HG03558 (cell line): ENCODE measurements around the gene SCYGR1.
"Not testable (repeated sequence)": the region's sequence is repeated elsewhere in the genome, so short reads cannot be mapped to it uniquely, and the experiment has no call there.

Source experiments
- ATAC-seq: cut with Tn5 transposase; IDR thresholded peaks from one replicate; pipeline ENCODE4 v1.9.1; 2021; ENCODE audit warnings: moderate number of reproducible peaks; ENCODE audit not compliant: unreplicated experiment; ENCODE audit errors: extremely low read depth

SCYGR1 gene

DNA sequence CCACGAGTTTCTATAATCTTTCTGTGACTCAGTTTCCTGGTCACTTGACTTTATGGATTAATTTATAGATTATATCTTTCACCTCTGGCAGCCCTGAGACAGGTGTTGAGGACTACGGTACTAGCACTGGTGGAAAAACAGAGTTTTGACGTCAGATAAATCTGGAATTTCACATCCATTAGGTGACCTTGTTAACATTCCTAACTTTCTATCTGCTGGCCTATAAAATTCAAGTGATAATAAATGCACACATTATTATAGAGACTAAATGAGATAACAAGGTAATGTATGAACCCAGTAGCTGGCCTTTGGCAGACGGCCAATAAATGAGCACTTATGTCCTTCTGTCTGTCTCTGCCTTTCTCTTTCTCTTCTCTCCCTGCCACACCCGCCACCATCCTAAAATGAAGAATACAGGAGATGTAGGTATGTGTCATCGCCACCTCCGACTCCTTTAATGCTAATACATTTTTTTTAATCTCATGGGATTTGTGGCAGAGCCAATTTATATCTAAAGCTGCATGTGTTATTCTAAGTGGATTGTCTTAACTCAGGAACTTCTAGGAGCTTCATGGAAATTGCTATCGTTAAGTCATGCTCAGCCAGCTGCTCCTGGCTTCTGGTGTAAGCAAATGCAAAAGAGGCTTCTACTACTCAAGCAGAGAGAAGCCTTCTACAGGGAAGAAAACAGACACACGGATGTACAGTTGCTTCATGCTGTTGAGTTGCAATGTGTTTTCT is 10.9 kb downstream of the SCYGR1 start:
- no peak for ATAC-seq

DNA sequence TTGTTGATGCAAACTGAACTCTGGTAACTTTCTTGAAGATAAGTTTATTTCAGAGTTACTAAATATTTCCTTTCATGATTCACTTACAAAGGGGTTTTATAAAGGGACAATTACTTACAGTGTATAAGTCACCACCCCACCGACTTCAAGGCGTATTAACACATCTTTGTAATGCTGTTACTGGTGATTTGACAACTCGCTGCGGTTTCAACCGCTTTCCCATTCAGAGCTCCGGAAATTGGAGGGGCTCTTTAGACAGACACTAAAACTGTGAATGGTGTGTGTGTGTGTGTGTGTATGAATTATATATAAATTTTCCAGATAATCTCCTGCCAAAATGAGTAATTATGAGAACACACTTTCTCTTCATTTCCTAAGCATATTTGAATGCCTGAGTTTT is 13.6 kb downstream of the SCYGR1 start:
- ATAC-seq: no peak

DNA sequence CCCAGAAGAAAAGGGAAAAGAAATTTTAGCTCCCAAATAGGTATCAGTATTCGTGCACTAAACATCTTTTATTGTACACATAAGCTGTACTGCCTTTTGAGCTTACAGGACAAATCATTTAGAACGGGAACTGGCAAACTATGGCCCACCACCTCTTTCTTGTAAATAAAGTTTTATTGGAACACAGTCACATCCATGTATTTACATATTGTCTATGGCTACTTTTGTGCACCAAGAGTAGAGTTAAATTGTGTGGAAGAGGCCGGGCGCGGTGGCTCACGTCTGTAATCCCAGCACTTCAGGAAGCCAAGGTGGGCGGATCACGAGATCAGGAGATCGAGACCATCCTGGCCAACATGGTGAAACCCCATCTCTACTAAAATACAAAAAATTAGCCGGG is 14.4 kb downstream of the SCYGR1 start:
- ATAC-seq: no peak

DNA sequence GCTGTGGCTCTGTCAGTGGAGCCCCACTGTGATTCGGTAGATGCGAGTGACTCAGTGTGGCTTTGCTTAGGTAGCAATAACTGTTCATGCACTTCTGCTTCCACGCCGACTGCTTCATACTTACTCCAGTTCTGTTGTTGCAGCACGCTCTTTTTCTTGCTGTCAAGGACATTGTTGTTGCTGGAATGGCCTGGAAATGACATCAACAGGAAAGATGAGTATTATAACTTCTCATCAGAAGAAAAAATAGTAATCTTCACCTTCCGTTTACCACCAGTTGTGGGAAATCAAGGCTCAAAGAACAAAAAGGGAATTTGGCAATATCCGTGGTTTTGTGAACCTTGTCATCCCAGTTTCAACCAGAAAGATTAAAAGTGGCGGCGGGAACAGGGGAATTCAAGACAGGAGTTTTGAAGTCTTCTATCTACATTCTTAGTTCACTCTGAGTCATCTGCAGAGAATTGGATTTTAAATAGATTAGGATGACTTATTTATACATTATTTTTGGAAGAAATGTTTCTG is 16.9 kb downstream of the SCYGR1 start:
- ATAC-seq: no peak

DNA sequence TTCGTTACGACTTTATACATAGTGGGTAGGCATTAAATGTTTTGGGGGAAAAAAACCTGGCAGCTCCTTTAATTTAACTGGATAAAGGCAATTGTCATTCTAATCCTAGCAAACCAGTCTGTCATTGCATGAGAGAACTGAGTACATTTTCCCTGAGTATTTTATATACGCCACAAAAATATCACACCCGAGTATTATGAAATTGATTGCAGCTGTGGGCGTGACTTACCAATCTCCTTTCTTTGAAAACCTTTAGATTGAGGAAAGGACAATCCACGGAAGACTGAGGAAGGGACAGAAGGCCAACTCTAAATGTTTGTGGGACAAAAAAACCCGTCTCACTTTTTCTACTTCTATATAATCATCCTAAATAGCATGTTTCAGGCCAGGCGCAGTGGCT is 17.7 kb downstream of the SCYGR1 start:
- ATAC-seq: no peak

DNA sequence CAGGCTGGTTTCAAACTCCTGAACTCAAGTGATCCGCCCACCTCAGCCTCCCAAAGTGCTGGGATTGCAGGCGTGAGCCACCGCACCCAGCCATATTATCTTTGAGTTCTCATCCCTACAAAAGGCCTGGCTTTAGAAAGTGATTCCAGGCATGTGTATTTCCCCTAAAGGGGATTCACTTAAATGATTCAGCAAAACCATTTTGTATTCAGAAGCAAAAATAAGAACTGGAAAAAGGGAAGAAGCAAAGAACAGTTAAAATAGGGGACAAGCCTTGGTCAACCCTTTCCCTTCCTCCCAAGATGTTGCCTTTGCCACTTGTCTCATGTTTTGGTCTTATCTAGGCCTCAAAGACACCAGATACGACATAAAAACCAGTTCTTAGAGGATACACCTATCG is 19.2 kb downstream of the SCYGR1 start:
- ATAC-seq: no peak

DNA sequence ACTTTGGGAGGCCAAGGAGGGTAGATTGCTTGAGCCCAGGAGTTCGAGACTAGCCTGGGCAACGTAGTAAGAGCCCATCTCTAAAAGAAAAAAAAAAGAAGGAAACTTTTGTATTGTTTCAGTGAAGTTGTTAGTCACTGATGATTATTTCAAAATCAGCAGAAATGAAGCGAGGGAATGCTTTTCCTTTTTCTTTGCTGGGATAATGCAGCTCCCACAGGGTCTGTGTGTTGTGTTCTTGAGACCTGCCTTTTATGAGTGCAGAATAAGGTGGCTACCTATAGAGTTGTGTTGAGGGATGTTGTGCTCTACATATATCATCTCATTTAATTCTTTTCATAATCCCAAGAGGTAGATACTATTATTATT is 20.3 kb downstream of the SCYGR1 start:
- no peak for ATAC-seq

DNA sequence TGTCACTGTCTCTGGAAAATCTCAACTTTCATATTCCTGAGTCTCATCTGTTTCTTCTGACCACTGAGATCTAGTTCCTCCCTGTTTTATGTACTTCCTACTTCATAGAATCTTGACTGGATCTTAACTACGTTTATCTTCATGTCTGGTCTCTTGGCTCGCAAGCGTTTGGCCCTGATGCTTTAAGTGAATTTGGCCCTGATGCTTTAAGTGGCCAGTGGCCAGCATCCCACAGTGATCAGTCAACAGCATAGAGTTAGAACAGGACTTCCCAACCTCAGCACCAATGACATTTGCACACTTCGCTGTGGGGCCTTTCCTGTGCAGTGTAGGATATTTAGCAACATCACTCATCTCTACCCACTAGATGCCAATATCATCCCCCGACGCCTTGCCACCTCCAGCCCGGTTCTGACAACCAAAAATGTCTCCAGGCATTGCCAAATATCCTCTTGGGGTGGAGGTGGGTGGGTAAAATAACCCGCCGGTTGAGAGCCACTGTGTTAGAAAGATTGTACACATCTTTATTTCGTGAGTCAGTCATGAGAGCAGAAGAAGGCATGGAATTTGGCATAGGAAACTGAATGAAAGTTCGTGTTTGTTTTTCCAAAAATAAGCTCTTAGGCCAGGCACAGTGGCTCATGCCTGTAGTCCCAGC is 20.9 kb downstream of the SCYGR1 start:
- ATAC-seq: no peak

DNA sequence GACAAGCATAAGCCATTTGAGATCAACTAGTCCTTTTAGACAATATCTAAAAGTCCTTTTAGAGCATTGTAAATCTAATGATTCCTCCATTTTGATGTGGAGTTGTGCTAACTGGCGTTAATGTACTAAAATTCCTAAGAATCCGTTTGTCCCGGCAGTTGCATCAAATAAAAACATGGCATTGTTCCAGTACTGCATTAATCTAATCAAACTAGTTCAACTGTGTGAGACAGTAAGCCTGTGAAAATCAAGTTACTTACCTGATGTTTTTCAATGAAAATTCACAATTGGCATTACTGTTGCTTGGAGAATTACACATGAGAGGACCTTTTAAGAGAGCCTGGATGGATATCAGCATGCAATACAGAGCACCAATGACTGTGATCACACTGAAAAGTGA is 21.9 kb downstream of the SCYGR1 start:
- no peak for ATAC-seq

DNA sequence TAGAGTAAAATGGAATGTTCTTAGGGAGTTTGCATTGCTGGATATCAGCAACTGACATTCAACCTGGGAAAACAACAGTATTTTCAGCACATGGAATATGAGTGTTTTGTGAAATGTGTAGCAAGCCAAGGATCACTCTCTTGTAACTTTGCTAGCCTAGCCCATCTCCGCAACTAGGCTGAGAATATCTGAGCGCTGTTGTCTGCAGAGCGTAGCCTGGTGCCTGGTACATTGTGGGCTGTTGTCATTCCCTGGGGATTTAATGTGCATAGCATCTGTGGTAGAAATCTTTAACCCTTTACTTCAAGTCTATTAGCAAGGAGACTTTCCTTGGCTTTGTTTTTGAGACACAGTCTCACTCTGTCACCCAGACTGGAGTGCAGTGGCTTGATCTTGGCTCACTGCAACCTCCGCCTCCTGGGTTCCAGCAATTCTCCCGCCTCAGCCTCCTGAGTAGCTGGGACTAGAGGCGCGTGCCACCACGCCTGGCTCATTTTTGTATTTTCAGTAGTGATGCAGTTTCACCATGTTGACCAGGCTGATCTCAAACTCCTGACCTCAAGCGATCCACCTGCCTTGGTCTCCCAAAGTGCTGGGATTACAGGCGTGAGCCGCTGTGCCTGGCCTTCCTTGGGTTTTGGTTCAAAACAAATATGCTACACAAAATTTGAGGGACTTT is 23.0 kb downstream of the SCYGR1 start:
- ATAC-seq: not testable (repeated sequence)

DNA sequence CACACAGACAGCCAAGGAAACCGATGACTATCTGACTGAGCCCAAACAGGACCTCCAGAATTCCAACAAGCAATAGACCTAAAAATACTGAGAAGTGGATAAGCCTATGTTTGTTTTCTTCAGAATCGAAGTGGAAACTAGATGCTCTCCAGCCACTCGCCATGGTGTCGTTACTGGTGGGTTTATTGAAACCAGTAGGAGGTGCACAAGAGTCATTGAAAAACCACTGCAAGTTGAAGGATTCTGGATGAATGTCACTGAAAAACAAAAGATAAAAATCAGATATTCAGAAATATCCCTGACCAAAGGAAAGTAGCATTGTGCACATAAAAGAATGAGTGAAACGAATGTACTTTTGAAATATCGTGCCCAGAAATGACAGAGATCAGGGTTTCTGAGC is 24.0 kb downstream of the SCYGR1 start:
- no peak for ATAC-seq

DNA sequence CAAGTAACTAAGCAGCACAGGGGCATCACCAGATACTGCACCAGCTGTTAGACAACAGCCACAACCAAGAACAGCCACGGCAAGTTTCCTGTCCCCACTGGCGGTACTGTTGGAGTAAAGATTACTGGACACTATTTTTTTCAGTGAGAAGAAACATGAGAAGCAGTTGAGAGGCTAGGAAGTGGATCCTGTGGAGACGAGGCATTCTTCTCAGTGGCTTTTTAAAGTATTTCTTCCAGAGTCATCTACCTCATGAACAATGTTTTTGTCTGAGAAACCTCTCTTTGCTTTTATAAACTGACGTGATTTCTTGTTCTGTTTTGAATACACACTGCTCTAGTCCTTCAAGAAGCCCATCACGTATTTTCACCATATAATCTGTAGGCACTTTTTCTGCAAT is 27.4 kb downstream of the SCYGR1 start:
- ATAC-seq: no peak

DNA sequence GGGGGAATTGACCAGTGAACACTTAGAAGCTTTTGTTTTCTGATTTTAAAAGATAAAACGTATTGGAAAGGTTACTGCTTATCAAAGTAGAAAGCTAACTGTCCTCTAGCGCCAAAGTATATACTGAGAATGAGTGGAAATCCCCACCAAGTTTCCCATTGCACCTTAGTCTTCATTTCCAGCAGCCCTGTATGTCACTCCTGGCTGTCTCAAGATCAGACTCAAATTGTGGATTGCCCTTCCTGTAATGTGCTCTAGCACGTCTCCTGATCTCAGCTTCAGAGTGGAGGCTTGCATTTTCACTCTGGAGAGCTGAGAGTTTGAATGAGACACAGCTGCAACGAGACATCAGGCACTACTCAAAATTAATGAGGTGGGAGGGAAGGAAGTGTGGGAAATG is 36.1 kb downstream of the SCYGR1 start:
- ATAC-seq: peak; percentile 67

DNA sequence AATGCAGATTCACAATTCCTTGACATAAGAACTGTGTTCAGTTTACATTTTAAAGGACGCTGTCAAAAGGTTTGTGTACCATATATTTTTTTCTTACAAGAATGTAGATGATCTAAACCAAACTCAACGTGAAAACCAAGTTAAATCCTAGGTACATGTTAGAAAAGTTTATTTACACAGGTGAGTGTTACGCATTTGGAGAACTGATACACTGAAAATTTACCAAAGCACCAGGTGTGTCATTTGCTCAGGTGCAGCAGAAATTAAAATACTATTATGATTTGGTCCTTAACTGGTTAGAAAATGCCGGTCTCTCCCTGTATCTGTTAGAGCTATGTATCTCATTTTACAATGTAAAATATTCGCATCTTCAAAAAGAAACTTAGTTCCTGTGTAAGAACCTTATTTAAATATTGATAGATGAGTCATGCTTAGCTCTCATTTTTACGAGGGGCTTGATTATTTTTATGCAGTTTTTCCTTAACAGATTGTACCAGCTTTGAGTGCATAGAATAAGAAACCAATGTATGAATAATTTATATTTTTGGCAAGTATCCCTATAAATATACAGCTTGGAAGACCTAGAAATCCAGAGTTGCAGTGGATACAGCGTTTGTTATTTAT is 37.6 kb downstream of the SCYGR1 start:
- no peak for ATAC-seq

DNA sequence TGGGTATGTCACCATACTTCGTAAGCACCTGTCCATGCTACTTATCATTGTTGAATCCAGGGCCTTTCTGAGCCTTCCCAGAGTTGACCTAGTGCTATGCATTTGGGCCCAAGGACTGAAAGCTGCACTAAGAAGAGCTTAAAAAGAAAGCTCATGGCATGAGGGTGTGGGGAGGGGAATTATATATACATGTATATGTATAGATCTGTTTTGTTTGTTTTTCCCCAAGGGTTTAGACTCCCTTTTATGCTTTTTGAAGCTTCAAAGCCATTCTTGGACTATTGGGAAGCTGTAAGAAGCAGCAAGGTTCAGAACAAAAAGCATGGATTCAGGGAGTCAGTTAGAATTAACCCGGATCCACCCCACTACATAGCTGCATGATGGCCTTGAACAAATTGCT is 39.4 kb downstream of the SCYGR1 start:
- no peak for ATAC-seq

DNA sequence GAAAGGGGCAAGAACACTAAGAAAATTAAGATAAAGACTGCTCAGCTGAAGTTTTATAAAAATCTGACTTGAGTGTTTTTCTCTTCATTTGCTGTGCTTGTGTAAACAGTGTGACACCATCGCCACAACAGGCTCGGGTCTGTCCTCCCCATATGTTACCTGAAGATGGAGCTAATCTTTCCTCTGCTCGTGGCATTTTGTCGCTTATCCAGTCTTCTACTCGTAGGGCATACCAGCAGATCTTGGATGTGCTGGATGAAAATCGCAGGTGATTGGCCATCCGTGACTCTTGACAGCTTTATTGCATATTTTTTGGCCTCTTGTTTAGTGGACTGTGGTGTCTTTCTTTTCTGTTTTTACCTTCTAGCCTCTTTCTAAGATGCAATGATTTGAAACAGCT is 40.6 kb downstream of the SCYGR1 start:
- ATAC-seq: no peak

DNA sequence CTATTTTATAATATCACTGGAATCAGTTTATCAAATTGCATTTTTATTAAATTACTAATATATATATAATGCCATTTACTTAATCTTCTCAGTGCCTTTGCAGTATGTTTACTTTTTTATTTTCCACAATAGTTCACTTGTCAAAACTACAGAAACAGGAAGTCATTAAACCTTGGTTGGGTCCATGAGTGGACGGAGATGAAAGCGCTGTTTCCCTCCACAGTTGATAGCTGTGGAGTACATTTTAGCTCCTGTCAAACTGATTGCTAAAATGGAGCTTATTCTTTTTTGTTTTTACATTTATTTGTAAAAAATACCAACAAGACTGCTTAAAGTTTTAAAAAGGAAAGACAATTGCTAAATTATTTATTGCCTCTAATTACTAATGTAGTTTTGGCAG is 43.5 kb downstream of the SCYGR1 start:
- no peak for ATAC-seq

DNA sequence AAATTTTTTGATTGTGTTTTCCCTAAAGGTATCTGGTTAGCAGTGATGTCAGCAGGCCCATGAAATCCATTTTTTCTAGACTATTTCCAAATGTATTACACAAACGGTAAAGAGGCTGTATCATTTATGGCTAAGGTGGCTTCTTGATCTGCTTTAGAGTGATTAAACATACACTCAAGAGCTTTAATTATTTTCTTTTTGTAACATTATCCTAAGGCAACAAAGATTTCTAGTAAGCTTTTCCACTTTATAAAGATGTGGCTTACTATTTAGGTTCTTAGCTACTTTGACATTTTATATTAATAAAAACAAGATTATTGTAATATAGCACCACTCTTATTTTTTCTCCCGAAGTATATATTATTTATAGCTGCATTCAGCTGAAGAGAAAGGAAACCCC is 46.2 kb downstream of the SCYGR1 start:
- ATAC-seq: no peak

DNA sequence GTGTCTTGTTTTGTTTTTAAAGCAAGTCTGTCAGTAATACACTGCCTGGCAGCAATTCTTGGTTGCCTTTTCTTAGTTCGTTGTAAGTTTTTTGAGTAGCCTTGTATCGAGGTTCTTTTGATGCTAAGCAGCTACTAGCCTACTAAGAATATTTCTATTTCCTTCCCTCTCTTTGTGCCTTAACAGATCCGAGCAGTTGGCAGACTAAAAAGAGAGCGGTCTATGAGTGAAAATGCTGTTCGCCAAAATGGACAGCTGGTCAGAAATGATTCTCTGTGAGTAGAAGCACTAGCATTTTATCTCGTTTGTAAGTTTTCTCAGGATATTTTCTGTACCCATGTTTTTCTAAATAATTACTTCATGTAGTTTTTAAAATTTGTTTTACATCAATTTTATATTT is 47.6 kb downstream of the SCYGR1 start:
- no peak for ATAC-seq

DNA sequence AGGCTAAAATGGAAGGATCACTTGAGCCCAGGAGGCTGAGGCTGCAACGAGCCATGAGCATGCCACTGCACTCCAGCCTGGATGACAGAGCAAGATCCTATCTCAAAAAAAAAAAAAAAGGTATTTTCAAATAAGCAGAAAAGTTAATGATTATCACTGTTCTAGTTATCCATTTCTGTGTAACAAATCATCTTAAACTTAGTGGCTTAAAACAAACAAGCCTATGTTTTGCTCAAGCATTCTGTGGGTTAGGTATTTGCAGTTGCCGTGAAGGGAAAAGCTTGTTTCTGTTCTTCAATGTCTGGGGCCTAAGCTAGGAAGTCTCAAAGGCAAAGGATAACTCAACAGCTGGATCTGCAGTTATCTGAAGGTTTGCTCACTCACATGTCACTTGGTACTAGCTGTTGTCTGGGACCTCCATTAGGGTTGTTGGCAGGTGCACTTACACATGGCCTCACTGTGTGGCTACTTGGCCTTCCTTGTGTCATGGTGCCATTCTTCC is 48.6 kb downstream of the SCYGR1 start:
- no peak for ATAC-seq
